ENCODE measurements around the gene ACAD9.

- TF ChIP-seq, protein P1, sequence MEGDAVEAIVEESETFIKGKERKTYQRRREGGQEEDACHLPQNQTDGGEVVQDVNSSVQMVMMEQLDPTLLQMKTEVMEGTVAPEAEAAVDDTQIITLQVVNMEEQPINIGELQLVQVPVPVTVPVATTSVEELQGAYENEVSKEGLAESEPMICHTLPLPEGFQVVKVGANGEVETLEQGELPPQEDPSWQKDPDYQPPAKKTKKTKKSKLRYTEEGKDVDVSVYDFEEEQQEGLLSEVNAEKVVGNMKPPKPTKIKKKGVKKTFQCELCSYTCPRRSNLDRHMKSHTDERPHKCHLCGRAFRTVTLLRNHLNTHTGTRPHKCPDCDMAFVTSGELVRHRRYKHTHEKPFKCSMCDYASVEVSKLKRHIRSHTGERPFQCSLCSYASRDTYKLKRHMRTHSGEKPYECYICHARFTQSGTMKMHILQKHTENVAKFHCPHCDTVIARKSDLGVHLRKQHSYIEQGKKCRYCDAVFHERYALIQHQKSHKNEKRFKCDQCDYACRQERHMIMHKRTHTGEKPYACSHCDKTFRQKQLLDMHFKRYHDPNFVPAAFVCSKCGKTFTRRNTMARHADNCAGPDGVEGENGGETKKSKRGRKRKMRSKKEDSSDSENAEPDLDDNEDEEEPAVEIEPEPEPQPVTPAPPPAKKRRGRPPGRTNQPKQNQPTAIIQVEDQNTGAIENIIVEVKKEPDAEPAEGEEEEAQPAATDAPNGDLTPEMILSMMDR (IDR thresholded peaks at IDR 0.05): no peak
- TF ChIP-seq POLR2A (IDR thresholded peaks at IDR 0.05): no peak
Measured at GRCh38 chr3:128874481-128875180, 4.8 kb upstream of the ACAD9 start.
